ENCODE measurements around the gene RFTN2.

- no peak for TF ChIP-seq SUZ12 (IDR thresholded peaks at IDR 0.05; ENCODE audit: extremely low read depth, insufficient read depth, insufficient read length)
- no peak for TF ChIP-seq ZNF274 (IDR thresholded peaks at IDR 0.05; ENCODE audit: low read depth, low read length)
- no peak for TF ChIP-seq YY1 (IDR thresholded peaks at IDR 0.05; ENCODE audit: insufficient read depth, insufficient read length)
Measured at GRCh38 chr2:197711578-197711977, 36.2 kb upstream of the RFTN2 start.
